ENCODE measurements around the gene VAT1L.

GRCh38 chr16:77944631-77945030 is 156.3 kb downstream of the VAT1L start:
- TF ChIP-seq, protein P1, sequence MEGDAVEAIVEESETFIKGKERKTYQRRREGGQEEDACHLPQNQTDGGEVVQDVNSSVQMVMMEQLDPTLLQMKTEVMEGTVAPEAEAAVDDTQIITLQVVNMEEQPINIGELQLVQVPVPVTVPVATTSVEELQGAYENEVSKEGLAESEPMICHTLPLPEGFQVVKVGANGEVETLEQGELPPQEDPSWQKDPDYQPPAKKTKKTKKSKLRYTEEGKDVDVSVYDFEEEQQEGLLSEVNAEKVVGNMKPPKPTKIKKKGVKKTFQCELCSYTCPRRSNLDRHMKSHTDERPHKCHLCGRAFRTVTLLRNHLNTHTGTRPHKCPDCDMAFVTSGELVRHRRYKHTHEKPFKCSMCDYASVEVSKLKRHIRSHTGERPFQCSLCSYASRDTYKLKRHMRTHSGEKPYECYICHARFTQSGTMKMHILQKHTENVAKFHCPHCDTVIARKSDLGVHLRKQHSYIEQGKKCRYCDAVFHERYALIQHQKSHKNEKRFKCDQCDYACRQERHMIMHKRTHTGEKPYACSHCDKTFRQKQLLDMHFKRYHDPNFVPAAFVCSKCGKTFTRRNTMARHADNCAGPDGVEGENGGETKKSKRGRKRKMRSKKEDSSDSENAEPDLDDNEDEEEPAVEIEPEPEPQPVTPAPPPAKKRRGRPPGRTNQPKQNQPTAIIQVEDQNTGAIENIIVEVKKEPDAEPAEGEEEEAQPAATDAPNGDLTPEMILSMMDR (IDR thresholded peaks at IDR 0.05), result no peak
- no peak for TF ChIP-seq POLR2A (IDR thresholded peaks at IDR 0.05)

Measured in ovary (tissue), 3 donors.